Lung (tissue), 12 donors: Measurements from ENCODE around the gene PCBP4. TPM values are rescaled to one million over a fixed set of nuclear protein-coding genes. Genes with fewer than 3 reads are reported as not detected.

ENCODE experiments used
- ATAC-seq: fragments of 200-7000 bp; cut with Tn5 transposase; one replicate; pipeline ENCODE4 v1.9.1; 2020; ENCODE audit warnings: moderate number of reproducible peaks; ENCODE audit not compliant: insufficient read depth, low FRiP score
- DNase-seq, 3 donors: peaks; one replicate each; pipeline ENCODE4 v3.0.0-alpha.2; 2013 to 2017
- H3K27ac ChIP-seq, 2 donors: one replicate each; pipeline ENCODE4 v1.5.1; 2013; ENCODE audit warnings: mild to moderate bottlenecking in 2 of 2, moderate library complexity in 2 of 2, control low read depth in 1 of 2, inconsistent platforms in 1 of 2, low read depth in 1 of 2, low read length in 1 of 2
- H3K27me3 ChIP-seq, 3 donors: one replicate each; pipeline ENCODE4 v1.5.1; 2013; ENCODE audit warnings: low read length in 2 of 3; ENCODE audit not compliant: control insufficient read depth in 3 of 3, insufficient read depth in 3 of 3
- H3K36me3 ChIP-seq, 4 donors: one replicate each; pipeline ENCODE4 v1.5.1; 2013; ENCODE audit warnings: low read length in 4 of 4, mild to moderate bottlenecking in 1 of 4, moderate library complexity in 1 of 4; ENCODE audit not compliant: control insufficient read depth in 4 of 4, insufficient read depth in 4 of 4
- H3K4me1 ChIP-seq, 5 donors: one replicate each; pipeline ENCODE4 v1.5.1; 2013; ENCODE audit warnings: low read length in 5 of 5, mild to moderate bottlenecking in 2 of 5, moderate library complexity in 1 of 5; ENCODE audit not compliant: control insufficient read depth in 5 of 5, insufficient read depth in 5 of 5
- H3K4me3 ChIP-seq: one replicate; pipeline ENCODE4 v1.5.1; 2013; ENCODE audit warnings: mild to moderate bottlenecking, control low read depth, moderate library complexity
- H3K9ac ChIP-seq, 2 donors: one replicate each; pipeline ENCODE4 v1.5.1; 2013; ENCODE audit warnings: low read length in 2 of 2, control low read depth in 1 of 2; ENCODE audit not compliant: insufficient read depth in 1 of 2
- H3K9me3 ChIP-seq, 4 donors: one replicate each; pipeline ENCODE4 v1.5.1; 2013; ENCODE audit warnings: low read length in 3 of 4, mild to moderate bottlenecking in 1 of 4, moderate library complexity in 1 of 4; ENCODE audit not compliant: control insufficient read depth in 4 of 4, insufficient read depth in 3 of 4
- WGBS, 2 donors: extraction: QIAGEN DNeasy Blood & Tissue Kit; methylation state at CpG; one replicate each; pipeline ENCODE4 v1.1.7; 2013; 5-methylcytosine and 5-hydroxymethylcytosine counted together
- polyA plus RNA-seq, 2 donors: library from polyadenylated mRNA; stranded (reverse); fragments of 200-250 nt; gene quantifications; one replicate each; pipeline ENCODE4 v1.2.1, GENCODE V29; 2013
- total RNA-seq, 2 donors: library from RNA; depleted of rRNA in 1 of 2; stranded (reverse); fragments of >200 nt in 1 of 2; gene quantifications; one replicate each; pipeline ENCODE4 v1.2.1, GENCODE V29; 2014 to 2021
- TF ChIP-seq, protein P1 (sequence below): IDR thresholded peaks from 2 replicates; pipeline ENCODE4 v1.5.1; 2012; ENCODE audit warnings: mild to moderate bottlenecking; ENCODE audit errors: control extremely low read depth, extremely low read depth
- donor health status: control.
- donor health status: control.
- donor health status: Bipolar disorder and iron deficiency.
- donor health status: healthy.
- donor health status: DM: yes; HTN: yes; CAD: no.

PCBP4 gene
- total and polyA plus RNA-seq, 4 donors, result 17.4 to 44.3 (median 28.6) TPM

- Histone ChIP-seq H3K36me3 (peaks cover 17 to 54% (median 23%) of the 10 kb centered on the region in 4 donors), H3K4me1 (no peaks in the 10 kb centered on the region), H3K27me3 (no peaks in the 10 kb centered on the region), H3K4me3 (no peak overlapping the region), H3K27ac (no peak overlapping the region), H3K9me3 (no peaks in the 10 kb centered on the region), H3K9ac (no peak overlapping the region)
- TF ChIP-seq, protein P1, sequence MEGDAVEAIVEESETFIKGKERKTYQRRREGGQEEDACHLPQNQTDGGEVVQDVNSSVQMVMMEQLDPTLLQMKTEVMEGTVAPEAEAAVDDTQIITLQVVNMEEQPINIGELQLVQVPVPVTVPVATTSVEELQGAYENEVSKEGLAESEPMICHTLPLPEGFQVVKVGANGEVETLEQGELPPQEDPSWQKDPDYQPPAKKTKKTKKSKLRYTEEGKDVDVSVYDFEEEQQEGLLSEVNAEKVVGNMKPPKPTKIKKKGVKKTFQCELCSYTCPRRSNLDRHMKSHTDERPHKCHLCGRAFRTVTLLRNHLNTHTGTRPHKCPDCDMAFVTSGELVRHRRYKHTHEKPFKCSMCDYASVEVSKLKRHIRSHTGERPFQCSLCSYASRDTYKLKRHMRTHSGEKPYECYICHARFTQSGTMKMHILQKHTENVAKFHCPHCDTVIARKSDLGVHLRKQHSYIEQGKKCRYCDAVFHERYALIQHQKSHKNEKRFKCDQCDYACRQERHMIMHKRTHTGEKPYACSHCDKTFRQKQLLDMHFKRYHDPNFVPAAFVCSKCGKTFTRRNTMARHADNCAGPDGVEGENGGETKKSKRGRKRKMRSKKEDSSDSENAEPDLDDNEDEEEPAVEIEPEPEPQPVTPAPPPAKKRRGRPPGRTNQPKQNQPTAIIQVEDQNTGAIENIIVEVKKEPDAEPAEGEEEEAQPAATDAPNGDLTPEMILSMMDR, result no peak
- DNase-seq, result no peak
- 95% methylated on average over 15 of the region's 15 CpGs for WGBS, 2 donors
- ATAC-seq, result no peak
Observed at GRCh38 chr3:51932471-51933370, 34.5 kb downstream of the PCBP4 start.

DNA sequence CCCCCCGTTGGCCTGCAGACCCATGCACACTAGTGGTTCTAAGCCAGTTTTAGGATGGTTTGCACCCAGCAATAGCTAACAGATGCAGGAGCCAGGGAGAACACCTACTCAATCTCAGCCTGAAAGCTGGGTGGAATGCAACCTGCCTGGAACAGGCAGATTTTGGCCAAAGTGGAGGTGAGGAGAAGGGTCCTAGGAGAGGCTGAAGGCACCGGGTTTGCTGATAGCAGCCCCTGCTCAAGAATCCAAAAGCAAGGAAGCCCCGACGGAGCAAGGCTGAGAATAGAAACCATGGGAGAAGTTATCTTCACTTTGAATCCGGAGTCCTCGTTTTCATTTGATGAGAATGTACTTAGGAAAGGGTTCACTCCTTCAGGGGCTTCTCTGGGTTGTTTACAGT, 35.5 kb downstream of the PCBP4 start:
- Histone ChIP-seq H3K9me3 (no peaks in the 10 kb centered on the region), H3K4me1 (no peaks in the 10 kb centered on the region), H3K4me3 (no peak overlapping the region), H3K27ac (no peak overlapping the region), H3K9ac (no peak overlapping the region), H3K27me3 (no peaks in the 10 kb centered on the region), H3K36me3 (peaks cover 13 to 45% (median 21%) of the 10 kb centered on the region in 4 donors)
- 92 to 93% methylated on average over 6 of the region's 6 CpGs for WGBS, 2 donors
- DNase-seq (no peak), ATAC-seq (no peak)
- TF ChIP-seq, protein P1, result no peak

DNA sequence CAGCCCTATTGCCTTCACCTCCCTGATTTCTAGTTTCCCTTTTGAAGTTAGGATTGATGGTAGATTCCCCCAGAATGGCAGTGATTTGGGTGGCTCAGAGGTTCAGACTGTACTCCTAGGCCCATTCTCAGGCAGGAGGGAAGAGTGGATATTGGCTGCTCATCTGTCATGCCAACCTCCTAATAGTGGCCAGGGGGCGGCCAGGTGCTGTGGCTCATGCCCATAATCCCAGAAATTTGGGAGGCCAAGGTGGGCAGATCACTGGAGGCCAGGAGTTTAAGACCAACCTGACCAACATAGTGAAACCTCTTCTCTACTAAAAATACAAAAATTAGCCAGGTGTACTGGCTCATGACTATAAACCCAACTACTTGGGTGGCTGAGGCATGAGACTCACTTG, 36.8 kb downstream of the PCBP4 start:
- no peak overlapping the region for H3K9ac ChIP-seq
- no peak overlapping the region for H3K4me3 ChIP-seq
- H3K36me3 ChIP-seq, result peaks cover 7 to 36% (median 10%) of the 10 kb centered on the region in 4 donors
- no peak overlapping the region for H3K27ac ChIP-seq
- WGBS, 2 donors, result 93 to 95% methylated on average over 1 of the region's 1 CpG
- TF ChIP-seq, protein P1, result no peak
- ATAC-seq (no peak), DNase-seq (no peak)
- H3K4me1 ChIP-seq, result no peaks in the 10 kb centered on the region
- H3K9me3 ChIP-seq, result no peaks in the 10 kb centered on the region
- no peaks in the 10 kb centered on the region for H3K27me3 ChIP-seq
